Bronchial smooth muscle cell (primary cell): ENCODE results near the gene TBXA2R. TPM values are rescaled to one million over a fixed set of nuclear protein-coding genes. Genes with fewer than 3 reads are reported as not detected.

Experiments
- total RNA-seq: library from RNA; depleted of rRNA; stranded (reverse); fragments of >200 nt; gene quantifications from 2 replicates; pipeline ENCODE4 v1.2.1, GENCODE V29; 2014

TBXA2R gene
- 1.1 and 1.5 TPM in 2 replicates for total RNA-seq

DNA sequence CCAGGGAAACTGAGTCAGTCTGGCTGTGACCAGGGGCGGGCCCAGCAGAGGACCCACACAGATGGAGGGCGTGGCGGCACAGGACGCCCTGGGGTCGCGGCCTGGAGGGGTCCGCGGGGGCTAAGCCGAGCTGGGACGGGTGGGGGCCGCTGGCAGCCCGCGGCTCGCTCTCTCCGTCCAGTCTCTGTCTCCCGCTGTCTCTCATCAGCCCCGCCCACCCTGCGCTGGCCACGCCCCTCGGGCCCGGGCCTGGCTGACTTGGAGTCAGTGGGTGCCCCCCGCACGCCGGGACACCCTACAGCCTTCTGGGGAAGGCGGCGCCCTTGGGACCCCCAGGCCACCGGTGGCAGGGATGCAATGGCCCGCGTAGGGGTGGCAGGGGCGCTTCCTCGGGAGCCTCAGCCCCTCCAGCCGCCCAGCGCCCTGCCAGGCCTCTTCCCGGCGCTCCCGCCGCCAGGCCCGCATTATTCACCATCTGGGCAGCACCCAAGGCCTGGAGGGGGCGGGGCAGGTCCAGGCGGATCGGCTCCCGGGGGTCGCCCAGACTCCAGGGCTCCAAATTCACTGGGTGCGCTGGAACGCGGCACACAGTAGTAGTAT lies at the start of gene TBXA2R:
Gene TBXA2R, minus strand, starts transcription at position 186 of the 600 bp plus-strand sequence. CDS start 6,241 bp downstream, outside the sequence.

DNA sequence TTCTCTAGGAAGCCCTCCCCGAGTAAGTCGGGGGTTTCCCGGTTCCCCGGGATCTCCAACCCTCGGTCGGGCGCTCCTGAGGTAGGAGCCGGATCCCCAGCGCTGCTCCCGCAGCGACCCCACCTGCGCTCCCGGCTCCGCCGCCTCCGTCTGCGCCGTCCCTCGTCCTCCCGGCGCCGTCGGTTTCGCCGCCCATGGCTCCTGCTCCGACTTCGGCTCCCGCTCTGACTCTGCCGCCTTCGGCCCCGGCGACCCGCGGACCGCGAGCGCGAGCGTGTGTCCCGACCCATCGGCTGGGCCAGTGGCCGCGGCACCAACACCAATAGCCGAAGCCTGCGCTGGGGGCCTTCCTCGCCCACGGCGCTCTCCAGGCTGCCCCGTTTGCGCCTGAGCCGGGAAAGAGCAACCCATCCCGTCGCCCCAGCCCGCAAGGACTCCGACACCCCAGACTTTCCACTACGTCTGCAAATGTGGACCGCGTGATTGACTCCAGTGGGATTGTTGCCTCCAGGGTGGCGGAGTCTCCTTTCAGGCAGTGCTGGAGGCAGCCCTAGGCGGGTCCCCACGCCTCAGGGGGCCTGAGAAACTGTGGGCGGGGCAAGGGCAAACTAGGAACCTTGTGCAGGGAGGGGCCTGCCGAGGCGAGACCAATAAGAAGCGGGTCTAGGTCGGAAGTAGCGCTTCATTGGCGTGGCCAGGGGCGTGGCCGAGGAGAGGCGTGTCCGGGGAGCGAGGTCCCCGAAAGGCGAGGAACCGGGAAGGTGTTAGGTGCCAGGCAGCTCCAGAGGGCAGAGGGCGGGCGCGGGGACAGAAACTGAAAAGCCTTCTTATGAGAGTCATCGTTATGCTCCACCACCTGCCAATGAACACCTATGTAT lies 20.0 kb upstream of the TBXA2R start, which contains the start of gene CACTIN:
Gene CACTIN, minus strand, starts transcription at position 318 of the 878 bp plus-strand sequence. Its CDS starts 28 bp downstream, at position 290.

DNA sequence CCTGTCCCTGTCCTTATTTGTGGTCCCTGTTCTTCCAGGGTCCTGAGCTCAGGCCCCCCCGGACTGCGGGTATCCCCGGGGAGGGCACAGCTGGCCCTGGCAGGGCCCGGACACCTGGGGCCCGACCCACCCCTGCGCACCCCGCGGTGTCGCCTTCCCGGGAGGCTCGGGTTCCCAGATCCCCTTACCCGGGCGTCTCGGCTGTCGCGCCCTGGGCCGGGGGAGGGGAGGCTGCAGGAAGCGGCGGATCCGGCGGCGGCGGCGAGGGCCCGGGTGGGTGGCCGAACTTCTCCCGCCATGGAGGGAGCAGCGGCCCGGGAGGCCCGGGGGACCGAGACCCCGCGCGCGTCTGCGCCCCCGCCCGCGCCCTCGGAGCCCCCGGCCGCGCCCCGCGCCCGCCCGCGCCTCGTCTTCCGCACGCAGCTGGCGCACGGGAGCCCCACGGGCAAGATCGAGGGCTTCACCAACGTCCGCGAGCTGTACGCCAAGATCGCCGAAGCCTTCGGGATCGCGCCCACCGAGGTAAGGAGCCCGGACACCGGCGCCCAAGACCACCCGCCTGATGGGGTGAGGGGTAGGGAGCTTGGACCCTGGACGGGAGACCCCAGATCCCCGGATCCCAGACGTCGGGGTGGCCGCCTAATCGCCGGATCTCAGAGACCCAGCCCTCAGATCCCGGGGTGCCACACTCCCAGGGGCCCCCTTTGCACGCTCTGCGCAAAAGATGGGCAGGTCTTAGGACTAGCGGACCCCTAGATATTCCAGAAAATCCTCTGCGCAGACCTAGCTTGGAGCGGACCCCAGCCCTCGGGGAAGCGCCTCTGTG lies 21.2 kb downstream of the TBXA2R start, which contains the start of gene GIPC3:
Gene GIPC3, plus strand, starts transcription at position 178 of the 826 bp plus-strand sequence. Its CDS starts 120 bp downstream, at position 298.

DNA sequence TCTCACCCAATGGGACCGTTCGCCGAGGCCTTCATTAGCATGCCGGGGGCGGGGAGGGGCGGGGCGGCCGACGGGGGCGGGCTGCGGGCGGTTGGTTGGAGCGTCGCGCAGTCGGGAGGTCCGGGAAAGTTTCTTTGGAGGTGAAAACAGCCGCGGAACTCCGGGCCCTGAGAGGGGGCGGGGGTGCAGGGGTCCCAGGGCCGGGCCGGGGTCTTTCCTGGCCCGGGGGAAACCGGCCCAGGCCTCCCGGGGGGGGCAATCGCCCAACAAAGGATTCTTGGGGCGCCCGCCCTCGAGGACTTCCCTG lies 33.9 kb downstream of the TBXA2R start, which contains the start of gene HMG20B:
Gene HMG20B, plus strand, starts transcription at position 90 of the 307 bp plus-strand sequence. CDS start 366 bp downstream, outside the sequence.

DNA sequence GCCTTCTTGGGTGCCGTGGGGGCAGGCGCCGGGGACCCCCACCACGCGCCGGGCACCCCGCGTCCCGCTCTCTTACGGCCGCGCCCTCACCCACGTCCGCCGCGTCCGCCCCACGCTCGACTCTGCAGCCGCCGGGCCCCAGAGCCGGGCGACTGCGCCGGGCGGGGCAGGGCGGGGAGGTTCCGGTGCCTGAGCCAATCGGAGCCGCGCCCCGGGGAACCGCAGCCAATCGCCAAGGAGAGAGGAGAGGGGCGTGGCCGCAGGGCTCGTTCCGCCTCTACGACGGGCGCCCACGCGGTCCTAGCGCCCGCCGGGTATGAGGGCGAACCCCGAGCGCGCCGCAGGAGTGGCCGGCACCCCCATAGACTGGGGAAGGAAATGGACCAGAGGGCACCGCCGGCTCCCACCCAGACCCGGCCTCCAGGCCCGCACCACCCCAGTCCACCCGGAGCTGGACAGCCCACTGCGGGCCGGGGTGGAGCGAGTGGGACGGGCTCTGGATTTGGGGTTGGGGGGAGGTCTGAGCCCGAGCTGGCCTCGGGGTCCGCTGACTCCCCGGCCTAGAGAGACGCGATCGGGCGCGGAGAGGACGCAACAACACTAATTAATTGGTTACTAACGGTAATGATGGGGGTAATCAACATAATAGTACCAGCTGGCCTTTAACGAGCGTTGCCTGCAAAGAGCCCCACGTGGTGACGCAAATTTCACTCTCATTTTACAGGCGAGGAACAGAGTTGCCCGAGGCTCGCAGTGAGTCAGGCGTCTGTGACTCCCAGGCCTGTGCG lies 49.0 kb downstream of the TBXA2R start, which contains the start of gene MFSD12:
Gene MFSD12, minus strand, starts transcription at position 126 of the 788 bp plus-strand sequence. CDS start 183 bp downstream, outside the sequence.

Other genes starting within 250 kb of the TBXA2R start
- 40.7 and 70.5 TPM in 2 replicates for gene NFIC, start 240.3 kb downstream of the TBXA2R start, total RNA-seq
- gene SMIM24, start 126.3 kb downstream of the TBXA2R start, total RNA-seq = not detected in 2 replicates
- not detected in 2 replicates for gene SMIM44, start 123.4 kb downstream of the TBXA2R start, total RNA-seq
- 7.7 and 7.9 TPM in 2 replicates for gene DOHH, start 106.2 kb downstream of the TBXA2R start, total RNA-seq
- gene FZR1, start 100.6 kb downstream of the TBXA2R start, total RNA-seq = 34.8 and 41.0 TPM in 2 replicates
- gene TEKTIP1, start 67.7 kb downstream of the TBXA2R start, total RNA-seq = not detected in 2 replicates
- gene MFSD12, start 49.3 kb downstream of the TBXA2R start, total RNA-seq = 57.7 and 87.0 TPM in 2 replicates
- 67.4 and 88.1 TPM in 2 replicates for gene HMG20B, start 33.9 kb downstream of the TBXA2R start, total RNA-seq
- gene GIPC3, start 21.4 kb downstream of the TBXA2R start, total RNA-seq = 0.09 TPM in 1 of 2 replicates, not detected in the other
- 23.8 and 30.3 TPM in 2 replicates for gene CACTIN, start 19.9 kb upstream of the TBXA2R start, total RNA-seq
- gene PIP5K1C, start 93.6 kb upstream of the TBXA2R start, total RNA-seq = 20.3 and 33.6 TPM in 2 replicates
- under 0.01 TPM in 1 of 2 replicates, not detected in the other for gene TJP3, start 101.5 kb upstream of the TBXA2R start, total RNA-seq
- 12.1 and 12.5 TPM in 2 replicates for gene APBA3, start 154.8 kb upstream of the TBXA2R start, total RNA-seq
- 16.6 and 54.7 TPM in 2 replicates for gene MRPL54, start 155.8 kb upstream of the TBXA2R start, total RNA-seq
- gene RAX2, start 165.4 kb upstream of the TBXA2R start, total RNA-seq = not detected in 2 replicates
- 0.16 TPM in 1 of 2 replicates, not detected in the other for gene MATK, start 179.5 kb upstream of the TBXA2R start, total RNA-seq